NT2/D1 (cell line): ENCODE data around the gene MB21D2.

Experiments used
- SUZ12 ChIP-seq: IDR thresholded peaks from 2 replicates; pipeline ENCODE4 v1.6.1; 2011; ENCODE audit not compliant: insufficient read length, insufficient read depth; ENCODE audit errors: extremely low read depth
- YY1 ChIP-seq: IDR thresholded peaks from 2 replicates; pipeline ENCODE4 v1.6.1; 2011; ENCODE audit not compliant: insufficient read length, insufficient read depth
- ZNF274 ChIP-seq: IDR thresholded peaks from 2 replicates; pipeline ENCODE4 v1.6.1; 2011; ENCODE audit warnings: mild to moderate bottlenecking, low read depth, low read length

GRCh38 chr3:192772240-192772894, 145.3 kb downstream of the MB21D2 start:
- TF ChIP-seq SUZ12 (no peak), ZNF274 (no peak), YY1 (no peak)
